ENCODE results near the gene RSAD1. TPM values are rescaled to one million over a fixed set of nuclear protein-coding genes. Genes with fewer than 3 reads are reported as not detected.

RSAD1 gene
- total RNA-seq, 1 donor from 2014 or later = 27.0 TPM

DNA sequence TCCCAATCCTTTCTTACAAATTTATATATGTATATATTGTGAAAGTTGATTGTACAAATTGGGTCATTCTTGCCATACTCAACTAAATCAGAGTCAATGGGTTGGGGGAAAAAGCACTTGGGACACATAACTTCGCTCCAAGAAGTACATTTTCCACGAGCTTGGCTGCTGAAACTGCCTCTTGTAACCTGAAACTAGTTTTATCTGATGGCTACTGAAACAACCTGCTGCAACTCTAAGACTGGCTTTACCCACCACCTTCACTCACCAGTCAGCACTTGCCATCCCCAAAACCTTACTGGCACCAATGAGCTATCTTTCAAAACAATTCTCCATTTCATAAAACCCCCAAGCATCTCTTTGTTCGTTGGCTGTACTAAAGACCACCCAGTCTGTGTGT, 15.1 kb downstream of the RSAD1 start:
- no peak for DNase-seq (ENCODE audit: low read depth, low spot score)

DNA sequence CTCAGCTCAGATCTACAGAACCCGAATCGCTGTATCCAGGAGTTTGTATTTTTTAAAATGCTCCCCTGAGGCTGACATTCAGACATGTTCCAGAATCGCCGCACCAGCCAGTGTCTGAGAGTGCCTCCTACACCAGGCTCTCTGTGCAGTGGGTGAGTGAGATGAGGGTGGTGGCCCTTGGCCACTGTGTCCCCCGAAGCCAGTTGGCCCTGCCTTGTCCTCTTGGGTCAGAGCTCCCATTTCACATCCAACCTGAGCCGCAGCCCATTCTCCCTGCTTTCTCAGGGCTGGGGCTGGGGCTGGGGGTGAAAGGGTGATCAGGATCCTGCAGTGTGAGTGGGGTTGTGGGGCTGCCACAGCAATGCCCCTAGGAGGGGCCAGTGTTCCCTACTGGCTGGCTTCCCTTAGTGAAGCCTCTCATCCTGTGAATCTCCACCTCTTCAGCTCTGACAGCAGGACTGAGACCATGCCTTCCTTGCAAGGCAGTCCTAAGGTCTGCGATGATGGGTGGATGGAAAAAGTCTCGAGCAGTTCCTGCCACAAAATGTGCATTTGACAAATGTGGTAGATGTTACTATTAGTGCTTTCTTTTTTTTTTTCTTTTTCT, 16.7 kb downstream of the RSAD1 start:
- DNase-seq (ENCODE audit: low read depth, low spot score) = no peak

DNA sequence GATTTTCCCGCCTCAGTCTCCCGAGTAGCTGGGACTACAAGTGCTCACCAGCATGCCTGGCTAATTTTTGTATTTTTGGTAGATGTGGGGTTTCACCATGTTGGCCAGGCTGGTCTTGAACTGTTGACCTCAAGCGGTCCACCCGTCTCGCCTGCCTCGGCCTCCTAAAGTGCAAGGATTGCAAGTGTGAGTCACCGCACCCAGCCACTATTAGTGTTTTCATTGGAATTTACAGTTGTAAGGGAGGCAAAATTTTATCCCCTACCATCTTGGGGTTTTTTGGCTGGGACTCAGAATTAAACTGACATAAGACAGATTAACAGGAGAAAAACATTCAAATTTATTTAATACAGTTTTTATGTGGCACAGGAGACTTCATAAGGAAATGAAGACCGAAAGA, 17.3 kb downstream of the RSAD1 start:
- DNase-seq (ENCODE audit: low read depth, low spot score) = no peak

DNA sequence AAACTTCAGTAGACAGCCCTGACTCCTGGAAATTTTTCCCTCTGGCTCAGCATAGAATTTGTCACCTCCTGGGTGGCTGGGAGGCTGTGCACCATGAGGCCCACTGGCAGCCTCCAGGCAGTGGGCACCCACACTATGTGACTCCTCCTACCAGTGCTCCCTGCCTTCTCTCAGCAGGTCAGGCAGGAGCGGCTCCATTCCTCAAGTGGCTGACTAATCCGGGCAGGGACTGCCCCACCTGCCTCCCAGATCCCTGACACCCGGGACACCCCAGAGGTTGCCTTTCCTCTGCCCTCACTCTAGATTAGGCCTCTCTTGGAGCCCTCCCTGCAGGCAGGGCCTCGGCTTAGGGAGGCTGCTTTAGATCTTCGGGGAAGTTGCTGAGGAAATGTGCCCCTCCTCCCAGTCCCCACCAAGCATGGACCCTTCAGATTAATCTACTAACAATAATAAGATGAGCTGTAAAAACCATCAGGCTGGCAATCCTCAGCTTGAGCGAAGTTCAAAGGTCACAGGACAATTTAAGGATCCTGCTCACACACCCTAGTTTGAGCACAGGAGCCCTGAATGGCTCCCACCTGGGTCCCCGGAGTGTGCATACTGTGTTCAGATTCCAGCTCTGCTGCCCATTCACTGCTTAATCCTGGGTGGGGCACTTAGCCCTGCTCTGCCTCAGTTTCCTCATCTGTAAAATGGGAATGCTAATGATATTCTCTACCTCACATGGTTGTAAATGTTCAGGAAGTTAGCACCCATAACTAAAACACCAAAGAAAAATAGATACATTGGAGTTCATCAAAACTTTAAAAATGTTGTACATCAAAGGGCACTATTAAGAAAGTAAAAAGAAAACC, 19.6 kb downstream of the RSAD1 start:
- no peak for DNase-seq (ENCODE audit: low read depth, low spot score)

DNA sequence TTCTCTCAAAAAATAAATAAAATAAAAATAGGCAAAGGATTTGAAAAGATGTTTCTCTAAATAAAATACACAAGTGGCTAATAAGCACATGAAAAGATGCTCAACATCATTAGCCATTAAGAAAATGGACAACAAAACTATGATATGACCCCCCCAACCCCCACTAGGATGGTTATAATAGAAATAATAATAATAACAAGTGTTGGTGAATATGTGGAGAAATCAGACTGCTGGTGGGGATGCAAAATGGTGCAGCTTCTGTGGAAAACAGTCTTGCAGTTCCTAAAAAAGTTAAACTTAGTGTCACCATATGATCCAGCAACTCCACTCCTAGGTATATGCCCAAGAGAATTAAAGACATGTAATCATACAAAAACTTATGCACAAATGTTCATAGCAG, 20.6 kb downstream of the RSAD1 start:
- DNase-seq (ENCODE audit: low read depth, low spot score) = no peak

DNA sequence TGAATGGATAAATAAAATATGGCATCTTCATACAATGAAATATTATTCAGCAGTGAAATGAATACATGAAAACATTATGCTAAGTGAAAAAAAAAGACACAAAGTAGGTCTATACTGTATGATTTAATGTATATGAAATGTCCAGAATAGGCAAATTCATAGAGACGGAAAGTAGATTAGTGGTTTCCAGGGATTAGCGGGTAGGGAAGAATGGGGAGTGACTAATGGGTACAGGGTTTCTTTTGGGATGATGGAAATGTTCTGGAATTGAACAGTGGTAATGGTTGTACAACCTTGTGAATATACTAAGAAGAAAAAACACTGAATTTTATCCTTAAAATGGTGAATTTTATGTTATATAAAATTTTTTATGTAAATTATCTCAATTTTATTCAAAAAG, 21.1 kb downstream of the RSAD1 start:
- DNase-seq (ENCODE audit: low read depth, low spot score) = no peak

DNA sequence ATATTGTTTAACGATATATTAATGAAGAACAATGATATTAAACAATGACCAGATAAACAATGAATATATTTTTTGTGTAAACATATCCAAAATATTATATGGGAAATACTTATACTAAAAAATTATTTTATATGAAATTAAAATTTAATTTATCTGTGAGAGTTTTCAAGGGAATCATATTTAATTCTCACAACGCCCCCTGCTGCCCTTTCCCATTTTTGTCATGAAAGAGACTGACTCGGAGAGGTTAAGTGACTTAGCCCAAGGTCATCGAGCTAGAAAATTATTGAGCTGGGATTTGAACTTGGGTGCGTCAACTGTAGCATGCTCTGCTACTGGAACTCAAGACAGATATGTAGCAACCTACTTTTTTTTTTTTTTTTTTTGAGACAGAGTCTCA, 22.4 kb downstream of the RSAD1 start:
- no peak for DNase-seq (ENCODE audit: low read depth, low spot score)

DNA sequence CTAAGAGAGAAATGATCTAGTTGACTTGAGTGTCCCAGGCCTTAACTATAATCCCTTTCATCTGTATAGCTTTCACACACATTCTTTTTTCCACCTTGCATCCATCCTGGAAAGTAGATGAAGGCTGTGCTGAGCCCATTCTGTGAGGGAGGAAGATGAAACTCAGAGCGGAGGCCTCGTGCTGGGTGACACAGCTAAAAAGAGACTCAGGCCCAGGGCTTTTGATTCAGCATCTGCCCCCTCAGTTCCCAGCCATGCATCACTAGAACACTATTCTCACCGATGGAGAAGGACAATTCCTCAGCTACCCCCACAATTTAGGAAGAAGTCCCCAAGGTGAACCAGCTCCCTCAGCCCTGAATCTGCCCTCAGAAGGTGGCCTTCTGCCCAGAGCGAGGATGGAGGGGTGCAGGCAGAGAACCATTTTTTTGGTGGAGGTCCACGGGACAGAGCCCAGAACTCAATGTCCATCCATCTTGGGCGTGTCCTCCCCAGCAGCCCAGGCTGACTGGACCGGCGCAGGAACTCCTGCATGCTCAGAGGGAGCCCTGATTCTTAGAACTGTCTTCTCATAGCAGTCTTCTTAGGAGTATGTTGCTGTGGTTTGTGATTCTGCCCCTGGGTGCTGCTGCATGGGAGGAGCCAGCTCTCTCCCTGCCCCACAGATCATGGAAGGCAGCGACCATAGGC, 23.8 kb downstream of the RSAD1 start:
- DNase-seq (ENCODE audit: low read depth, low spot score) = no peak

DNA sequence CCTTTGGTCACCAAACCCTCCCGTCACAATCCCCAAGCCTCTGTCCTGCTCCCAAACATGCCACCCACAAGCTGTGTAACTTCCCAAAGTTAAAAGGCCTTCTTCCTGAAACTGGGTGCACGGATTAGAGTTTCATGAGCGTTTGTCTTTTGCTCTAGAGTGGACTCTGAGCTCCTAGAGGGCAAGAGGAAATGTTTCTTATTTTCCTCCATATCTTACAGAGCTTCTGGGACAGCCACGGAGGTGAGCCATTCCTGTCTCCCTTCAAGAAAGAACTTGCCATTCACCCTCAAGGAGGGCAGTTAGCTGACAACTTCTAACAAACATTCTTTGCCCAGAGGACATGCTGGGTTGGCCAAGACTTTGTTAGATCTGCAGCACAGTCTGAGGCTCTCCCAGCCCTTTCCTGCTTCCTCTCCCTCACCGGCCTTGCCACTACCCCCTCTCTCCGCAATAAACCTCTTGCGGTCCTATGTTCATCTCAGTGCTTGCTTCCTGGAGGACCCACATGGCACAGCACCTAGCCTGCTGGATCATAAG, 27.0 kb downstream of the RSAD1 start:
- no peak for DNase-seq (ENCODE audit: low read depth, low spot score)

DNA sequence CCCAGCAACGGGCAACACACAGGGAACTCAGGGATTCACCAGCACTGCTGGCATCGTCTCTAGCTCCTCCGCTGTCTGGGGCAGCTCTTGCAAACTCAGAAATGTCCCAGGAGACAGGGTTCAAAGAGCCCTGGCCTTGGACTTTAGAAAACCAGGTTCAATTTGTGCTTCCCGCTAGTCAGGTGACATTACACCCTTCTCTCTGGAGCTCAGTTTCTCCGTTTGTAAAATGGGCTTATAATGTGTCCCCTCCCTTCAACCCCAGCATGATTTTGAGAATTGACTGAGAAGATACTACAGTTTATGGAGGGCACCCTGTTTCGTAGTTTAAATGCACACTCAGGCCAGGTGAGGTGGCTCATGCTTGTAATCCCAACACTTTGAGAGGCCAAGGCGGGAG, 27.6 kb downstream of the RSAD1 start:
- DNase-seq (ENCODE audit: low read depth, low spot score) = no peak

DNA sequence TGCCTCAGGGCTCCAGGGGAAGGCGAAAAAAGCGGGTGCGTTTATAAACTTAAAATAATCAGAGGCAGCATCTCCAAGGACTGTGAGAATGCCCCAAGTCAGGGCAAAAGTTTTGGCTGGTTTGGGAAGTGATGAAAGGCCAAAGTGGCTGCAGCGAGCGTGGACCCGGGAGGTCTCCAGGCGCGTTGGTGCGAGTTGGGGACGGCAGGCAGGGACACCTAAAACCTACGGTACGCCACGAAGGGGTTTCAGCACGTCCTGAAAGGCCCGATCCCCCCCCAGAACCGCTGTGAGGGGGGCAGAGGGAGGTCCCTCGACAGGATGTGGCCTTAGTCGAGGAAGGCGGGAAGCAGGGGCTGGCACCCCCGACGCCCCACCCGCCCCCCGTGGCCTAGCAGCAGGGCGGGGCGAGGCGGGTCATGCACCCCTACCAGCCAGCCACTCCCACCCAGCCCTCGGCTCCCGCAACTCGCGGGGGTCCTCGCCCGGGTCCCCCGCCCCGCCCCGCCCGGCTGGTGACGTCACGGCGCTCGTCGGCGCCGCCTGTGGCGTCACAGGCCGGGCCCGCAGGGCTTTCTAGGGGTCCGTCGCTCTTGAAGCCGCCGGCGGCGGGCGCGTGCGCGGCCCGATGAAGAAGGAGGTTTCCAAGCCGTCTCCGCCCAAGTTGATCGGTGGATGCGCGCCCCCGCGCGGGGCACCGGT, 29.4 kb downstream of the RSAD1 start, which contains the start of gene MYCBPAP:
Gene MYCBPAP (plus strand): TSS at position 569 of the 702 bp plus-strand sequence. CDS start 236 bp downstream, outside the sequence.
- DNase-seq (ENCODE audit: low read depth, low spot score) = peak; percentile 41

DNA sequence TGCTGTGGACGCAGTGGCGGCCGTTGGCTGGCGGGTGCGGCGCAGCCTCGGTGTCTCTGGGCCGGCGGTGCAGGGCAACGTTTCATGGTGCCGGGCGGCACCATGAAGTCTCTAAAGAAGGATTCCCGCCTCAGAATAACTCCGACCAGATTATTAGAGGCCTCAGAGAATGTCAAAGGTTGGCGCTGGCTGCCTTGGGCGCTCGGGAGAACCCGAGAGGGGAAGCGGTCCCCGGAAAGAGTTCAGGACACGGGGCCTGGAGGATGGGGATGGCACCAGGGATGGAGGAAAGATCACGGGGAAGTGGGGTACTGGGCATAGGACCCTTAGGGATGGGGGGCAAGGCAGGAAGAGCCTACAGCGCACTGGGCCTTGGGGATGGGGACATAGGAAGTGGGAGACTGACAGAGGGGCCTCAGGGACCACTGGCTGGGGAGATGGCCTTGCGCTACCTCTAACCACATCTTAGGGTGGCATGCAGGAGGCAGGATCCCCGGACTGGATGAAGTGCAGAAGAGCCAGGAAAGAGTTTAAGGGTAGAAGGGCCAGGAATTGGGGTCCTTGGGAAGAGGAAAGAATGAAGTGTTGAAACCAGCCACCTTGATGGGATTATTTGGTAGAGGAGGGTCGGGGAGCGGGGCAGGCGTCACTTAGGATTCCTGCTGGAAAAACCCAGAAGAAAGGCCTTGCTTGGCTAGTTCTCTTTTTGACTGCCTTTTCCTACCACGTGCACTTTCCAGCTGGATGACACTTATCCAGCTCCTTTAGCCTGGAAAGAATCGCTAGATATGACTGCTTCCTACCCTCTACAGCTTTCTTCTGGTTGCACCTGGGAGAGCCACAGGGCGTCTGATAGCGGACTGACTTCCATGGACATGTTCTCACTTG, 30.2 kb downstream of the RSAD1 start:
- DNase-seq (ENCODE audit: low read depth, low spot score) = no peak

DNA sequence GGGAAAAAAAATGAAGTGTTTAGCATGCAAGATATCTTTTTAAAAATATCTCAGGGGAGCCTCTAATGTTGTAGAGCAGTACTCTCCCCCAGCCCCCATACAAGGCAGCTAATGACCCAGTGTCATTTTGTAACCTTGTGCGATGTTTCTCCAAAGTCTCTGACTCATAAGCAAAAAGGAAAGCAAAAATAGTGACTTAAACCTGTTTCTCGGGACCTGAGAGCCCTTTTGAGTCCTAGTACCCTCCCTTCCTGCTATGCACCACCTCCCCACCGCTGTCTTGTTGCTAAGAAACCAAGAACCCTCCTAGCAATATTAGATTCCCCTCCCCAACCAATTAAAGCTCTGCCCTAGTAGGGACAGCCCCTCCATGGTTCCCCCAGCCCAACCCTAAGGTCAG, 32.4 kb downstream of the RSAD1 start:
- DNase-seq (ENCODE audit: low read depth, low spot score) = no peak

DNA sequence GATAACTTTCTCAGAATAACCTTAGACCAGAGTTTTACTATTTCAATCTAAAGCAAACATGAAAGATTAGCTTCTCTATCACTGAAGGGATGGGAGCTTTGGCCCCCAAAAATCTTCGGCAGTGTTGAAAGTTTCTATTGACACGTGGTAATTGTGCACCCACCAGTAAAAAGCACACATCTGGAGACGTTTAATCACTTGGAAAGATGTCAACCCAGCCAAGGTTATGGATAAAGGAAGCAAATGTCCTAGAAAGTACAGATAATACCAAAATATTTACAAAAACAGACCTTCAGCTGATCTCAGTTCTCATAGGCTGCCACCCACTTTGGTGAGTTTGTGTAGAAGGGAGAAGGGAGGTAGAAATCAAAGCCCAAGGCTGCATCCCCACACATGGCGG, 34.8 kb downstream of the RSAD1 start:
- DNase-seq (ENCODE audit: low read depth, low spot score) = no peak

DNA sequence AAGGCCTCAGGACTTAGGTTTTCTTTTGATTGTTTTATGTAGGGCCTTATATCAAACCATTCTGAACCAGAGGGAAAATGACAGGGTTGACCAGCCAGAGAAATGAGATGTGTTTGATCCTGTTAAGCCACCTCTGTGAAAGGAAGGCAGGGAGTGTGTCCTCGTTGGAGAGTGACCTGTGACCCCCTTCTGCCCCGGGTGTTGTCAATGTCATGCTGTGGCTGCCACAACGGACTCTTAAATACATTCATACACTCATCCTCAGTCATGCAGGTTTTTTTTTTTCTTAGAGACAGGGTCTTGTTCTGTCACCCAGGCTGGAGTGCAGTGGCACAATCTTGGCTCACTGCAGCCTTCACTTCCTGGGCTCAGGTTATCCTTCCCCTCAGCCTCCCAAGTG, 35.7 kb downstream of the RSAD1 start:
- DNase-seq (ENCODE audit: low read depth, low spot score) = no peak

DNA sequence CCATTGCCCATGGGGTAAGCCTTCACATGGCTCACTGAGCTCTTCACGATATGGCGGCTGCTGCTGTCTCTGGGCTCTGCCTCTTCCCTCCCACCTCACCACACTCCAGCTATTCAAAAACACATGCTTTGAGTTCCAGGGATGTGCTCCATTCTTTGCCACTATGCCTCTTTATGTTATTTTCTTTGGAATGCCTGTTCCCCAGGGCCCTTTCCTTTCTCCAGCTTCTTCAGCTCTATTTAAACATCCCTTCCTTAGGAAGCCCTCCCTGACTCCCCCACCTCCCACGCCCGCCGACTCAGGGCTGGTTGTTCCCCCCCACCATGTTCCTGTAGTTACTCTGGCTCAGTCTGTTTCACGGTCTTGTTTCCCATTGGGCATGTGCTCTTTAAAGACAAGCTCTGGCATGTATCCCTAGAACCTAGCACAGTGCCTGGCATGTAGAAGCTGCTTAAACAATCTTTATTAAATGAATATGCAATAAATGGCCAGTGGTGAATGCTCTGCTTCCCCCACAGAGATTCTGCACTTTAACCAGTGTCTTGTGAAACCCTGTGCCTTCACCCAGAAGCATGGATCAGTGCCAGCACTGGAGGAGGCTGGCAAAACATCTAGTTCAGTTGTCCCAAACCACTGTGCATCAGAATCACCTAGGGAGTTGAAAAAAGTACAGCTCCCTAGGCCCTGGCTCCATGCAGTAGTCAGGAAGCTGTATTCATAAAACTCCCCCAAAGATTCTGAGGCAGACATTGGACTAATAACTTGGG, 36.5 kb downstream of the RSAD1 start:
- no peak for DNase-seq (ENCODE audit: low read depth, low spot score)

DNA sequence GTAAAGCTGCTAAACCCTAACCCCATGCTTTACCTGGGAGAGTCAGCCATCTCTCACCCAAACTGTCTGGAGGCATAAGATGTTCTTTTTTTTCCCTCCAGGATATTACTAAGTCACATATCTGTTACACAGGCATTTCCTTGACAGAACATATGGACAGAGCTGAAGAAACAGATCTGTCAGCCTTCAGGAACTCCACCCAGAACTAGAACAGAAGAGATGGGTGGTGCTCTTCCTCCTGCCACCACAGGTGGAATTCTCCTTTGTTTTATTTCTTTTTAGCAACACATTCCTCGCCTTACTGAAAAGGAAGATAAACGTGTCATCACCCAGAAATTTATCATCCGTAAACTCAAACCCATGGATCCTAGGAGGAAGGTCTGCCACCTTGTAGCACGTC, 38.4 kb downstream of the RSAD1 start:
- DNase-seq (ENCODE audit: low read depth, low spot score) = no peak

DNA sequence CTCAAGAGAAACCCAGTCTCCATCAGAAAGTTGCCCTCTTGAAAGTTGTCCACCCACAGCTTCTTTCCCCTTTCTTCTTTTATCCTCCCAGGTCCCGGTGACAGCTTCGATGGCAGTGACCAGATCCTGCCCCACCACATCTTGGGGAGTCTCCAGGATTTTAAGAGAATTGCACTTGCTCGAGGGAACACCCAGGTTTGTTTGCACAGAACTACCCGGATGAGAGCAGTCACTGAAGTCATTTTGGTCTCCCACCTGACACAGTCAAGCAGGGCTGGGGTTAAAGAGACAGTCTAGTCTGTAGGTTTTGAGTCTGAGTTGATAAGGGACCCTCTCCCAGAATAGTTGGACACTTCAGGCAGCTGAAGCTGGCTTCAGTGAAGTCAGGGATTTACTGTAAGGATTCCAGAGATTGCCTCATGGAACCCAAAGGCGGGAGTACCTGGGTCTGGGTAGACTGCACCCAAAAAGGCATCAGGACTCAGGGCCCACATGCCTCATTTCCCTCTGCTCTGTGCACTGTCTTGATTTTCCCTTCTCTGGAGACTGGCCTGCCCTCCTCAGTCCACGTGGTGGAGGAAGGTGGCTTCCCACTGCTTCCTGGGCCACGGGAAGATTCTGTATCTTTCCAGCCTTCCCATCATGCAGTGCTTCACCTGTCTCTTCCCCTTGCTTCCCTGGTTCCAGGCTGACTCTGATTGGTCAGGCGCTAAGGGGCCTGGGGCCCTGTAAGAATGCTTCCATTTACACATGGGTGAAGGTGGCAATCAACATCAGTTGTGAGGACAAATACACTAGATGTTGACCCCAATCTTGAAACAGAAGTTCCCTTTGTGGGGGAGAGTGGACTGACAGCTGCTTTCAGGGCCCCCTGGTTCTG, 39.1 kb downstream of the RSAD1 start:
- no peak for DNase-seq (ENCODE audit: low read depth, low spot score)
